OCI-M2 (cell line): ENCODE results near the gene GDPD5.

Source experiments
- DNase-seq: peaks from one replicate; lab custom pipeline; 2025; ENCODE audit not compliant: unreplicated experiment; lab: John Stamatoyannopoulos, UW

GDPD5 gene

GRCh38 chr11:75450236-75450635 is 75.5 kb downstream of the GDPD5 start:
- DNase-seq = no peak

GRCh38 chr11:75449776-75450175 is 76.0 kb downstream of the GDPD5 start:
- DNase-seq = no peak

- DNase-seq = no peak
These were observed 76.5 kb downstream of the GDPD5 start for GRCh38 chr11:75449271-75449670.

GRCh38 chr11:75447415-75447814 is 78.3 kb downstream of the GDPD5 start:
- DNase-seq = no peak

- no peak for DNase-seq
These were observed 80.3 kb downstream of the GDPD5 start for GRCh38 chr11:75445315-75445953.

- DNase-seq = no peak
These were observed 82.7 kb downstream of the GDPD5 start for GRCh38 chr11:75443043-75443442.

- no peak for DNase-seq
These were observed 83.4 kb downstream of the GDPD5 start for GRCh38 chr11:75442161-75442885.

- DNase-seq = no peak
These were observed 84.0 kb downstream of the GDPD5 start for GRCh38 chr11:75441804-75442132.

- no peak for DNase-seq
These were observed 84.6 kb downstream of the GDPD5 start for GRCh38 chr11:75440960-75441803.

GRCh38 chr11:75439495-75440120 is 86.1 kb downstream of the GDPD5 start:
- DNase-seq = no peak

- no peak for DNase-seq
These were observed 86.7 kb downstream of the GDPD5 start for GRCh38 chr11:75439026-75439425.

GRCh38 chr11:75437966-75438659 is 87.6 kb downstream of the GDPD5 start:
- DNase-seq = no peak

- no peak for DNase-seq
These were observed 88.9 kb downstream of the GDPD5 start for GRCh38 chr11:75436806-75437205.

- no peak for DNase-seq
These were observed 90.2 kb downstream of the GDPD5 start for GRCh38 chr11:75435571-75435925.

GRCh38 chr11:75434886-75435570 is 90.7 kb downstream of the GDPD5 start:
- DNase-seq = no peak

- DNase-seq = no peak
These were observed 91.7 kb downstream of the GDPD5 start for GRCh38 chr11:75434051-75434450.

GRCh38 chr11:75433443-75433842 is 92.3 kb downstream of the GDPD5 start:
- DNase-seq = no peak

GRCh38 chr11:75432911-75433321 is 92.8 kb downstream of the GDPD5 start, which contains the start of gene KLHL35:
Gene KLHL35, minus strand, starts transcription at chr11:75433203. Its CDS starts 2,574 bp downstream, at chr11:75430629.
- DNase-seq = no peak

- no peak for DNase-seq
These were observed 93.9 kb downstream of the GDPD5 start for GRCh38 chr11:75431533-75432525.
